Liver (tissue), 9 donors: ENCODE measurements around the gene SGSH. TPM values are rescaled to one million over a fixed set of nuclear protein-coding genes. Genes with fewer than 3 reads are reported as not detected.

Experiments
- DNase-seq: peaks from one replicate; pipeline ENCODE4 v3.0.0-alpha.2; 2017; ENCODE audit warnings: low spot score
- H3K27ac ChIP-seq, 2 donors: one replicate each; pipeline ENCODE4 v1.7.0; 2013; ENCODE audit warnings: inconsistent platforms in 2 of 2, low read length in 2 of 2, control low read depth in 1 of 2, low read depth in 1 of 2, mild to moderate bottlenecking in 1 of 2
- H3K27me3 ChIP-seq, 4 donors: one replicate each; pipeline versions ENCODE4 v1.6.1 to v1.7.0; 2013; ENCODE audit warnings: low read length in 3 of 4, inconsistent platforms in 1 of 4, mild to moderate bottlenecking in 1 of 4, moderate library complexity in 1 of 4; ENCODE audit not compliant: control insufficient read depth in 4 of 4, insufficient read depth in 4 of 4
- H3K36me3 ChIP-seq, 4 donors: one replicate each; pipeline versions ENCODE4 v1.6.1 to v1.7.0; 2013; ENCODE audit warnings: low read length in 3 of 4, mild to moderate bottlenecking in 3 of 4, low read depth in 1 of 4, moderate library complexity in 1 of 4; ENCODE audit not compliant: control insufficient read depth in 4 of 4, insufficient read depth in 3 of 4
- H3K4me1 ChIP-seq, 4 donors: one replicate each; pipeline versions ENCODE4 v1.6.1 to v1.7.0; 2013; ENCODE audit warnings: low read length in 3 of 4, mild to moderate bottlenecking in 3 of 4, moderate library complexity in 1 of 4; ENCODE audit not compliant: control insufficient read depth in 4 of 4, insufficient read depth in 4 of 4
- H3K4me3 ChIP-seq, 3 donors: one replicate each; pipeline versions ENCODE4 v1.6.1 to v1.7.0; 2013; ENCODE audit warnings: low read length in 3 of 3, control low read depth in 1 of 3, low read depth in 1 of 3, mild to moderate bottlenecking in 1 of 3
- H3K9ac ChIP-seq, 2 donors: one replicate each; pipeline ENCODE4 v1.7.0; 2013; ENCODE audit warnings: low read length in 2 of 2, mild to moderate bottlenecking in 2 of 2, moderate library complexity in 2 of 2, control low read depth in 1 of 2, low read depth in 1 of 2
- H3K9me3 ChIP-seq, 4 donors: one replicate each; pipeline versions ENCODE4 v1.6.1 to v1.7.0; 2013; ENCODE audit warnings: low read length in 3 of 4; ENCODE audit not compliant: control insufficient read depth in 4 of 4
- ATF3 ChIP-seq: IDR thresholded peaks from 2 replicates; pipeline ENCODE4 v1.6.1; 2016; ENCODE audit warnings: antibody characterized with exemption
- CTCF ChIP-seq: fragments of 150-350 bp; IDR thresholded peaks from 2 replicates; pipeline ENCODE4 v1.5.1; 2017; ENCODE audit warnings: improper control_type of control experiment, low read depth, low read length; ENCODE audit not compliant: missing input control
- EGR1 ChIP-seq, 2 donors: IDR thresholded peaks; 2 replicates each; pipeline ENCODE4 v1.6.1; 2016 to 2018; ENCODE audit warnings: antibody characterized with exemption in 2 of 2, low read depth in 2 of 2
- FOXA1 ChIP-seq: IDR thresholded peaks from 2 replicates; pipeline ENCODE4 v1.6.1; 2016; ENCODE audit warnings: antibody characterized with exemption
- FOXA2 ChIP-seq: IDR thresholded peaks from 2 replicates; pipeline ENCODE4 v1.6.1; 2016; ENCODE audit warnings: antibody characterized with exemption
- GABPA ChIP-seq, 2 donors: IDR thresholded peaks in 1 of 2; conservative IDR thresholded peaks in 1 of 2; 2 replicates each; pipeline ENCODE4 v1.6.1; 2016; ENCODE audit warnings: antibody characterized with exemption in 2 of 2, mild to moderate bottlenecking in 1 of 2, moderate library complexity in 1 of 2
- HNF4A ChIP-seq, 2 donors: conservative IDR thresholded peaks; 2 replicates each; pipeline ENCODE4 v1.6.1; 2016; ENCODE audit warnings: antibody characterized with exemption in 2 of 2, mild to moderate bottlenecking in 2 of 2
- HNF4G ChIP-seq: IDR thresholded peaks from 2 replicates; pipeline ENCODE4 v1.6.1; 2016; ENCODE audit warnings: antibody characterized with exemption
- JUND ChIP-seq, 2 donors: IDR thresholded peaks; 2 replicates each; pipeline ENCODE4 v1.6.1; 2016; ENCODE audit warnings: antibody characterized with exemption in 2 of 2
- MAX ChIP-seq: IDR thresholded peaks from 2 replicates; pipeline ENCODE4 v1.6.1; 2016; ENCODE audit warnings: antibody characterized with exemption
- NR2F2 ChIP-seq: IDR thresholded peaks from 2 replicates; pipeline ENCODE4 v1.6.1; 2016; ENCODE audit warnings: antibody characterized with exemption
- RAD21 ChIP-seq, 2 donors: IDR thresholded peaks; 2 replicates each; pipeline ENCODE4 v1.6.1; 2016; ENCODE audit warnings: antibody characterized with exemption in 2 of 2, mild to moderate bottlenecking in 2 of 2
- REST ChIP-seq: IDR thresholded peaks from 2 replicates; pipeline ENCODE4 v1.6.1; 2016; ENCODE audit warnings: antibody characterized with exemption, mild to moderate bottlenecking
- RXRA ChIP-seq, 2 donors: IDR thresholded peaks; 2 replicates each; pipeline ENCODE4 v1.6.1; 2017 to 2018; ENCODE audit warnings: antibody characterized with exemption in 2 of 2, mild to moderate bottlenecking in 1 of 2
- SP1 ChIP-seq: IDR thresholded peaks from 2 replicates; pipeline ENCODE4 v1.6.1; 2018; ENCODE audit warnings: antibody characterized with exemption, mild to moderate bottlenecking
- TAF1 ChIP-seq: conservative IDR thresholded peaks from 2 replicates; pipeline ENCODE4 v1.6.1; 2016; ENCODE audit warnings: antibody characterized with exemption, mild to moderate bottlenecking
- YY1 ChIP-seq: IDR thresholded peaks from 2 replicates; pipeline ENCODE4 v1.6.1; 2016; ENCODE audit warnings: antibody characterized with exemption, mild to moderate bottlenecking
- ZBTB33 ChIP-seq: IDR thresholded peaks from 2 replicates; pipeline ENCODE4 v1.6.1; 2016; ENCODE audit warnings: antibody characterized with exemption
- WGBS: extraction: QIAGEN DNeasy Blood & Tissue Kit; methylation state at CpG from one replicate; pipeline ENCODE4 v1.1.7; 2013; 5-methylcytosine and 5-hydroxymethylcytosine counted together
- polyA plus RNA-seq, 2 donors: library from polyadenylated mRNA; stranded (reverse) in 1 of 2; unstranded in 1 of 2; fragments of 200-250 nt in 1 of 2; fragments of >200 nt in 1 of 2; fragmentation: Nextera tagmentation in 1 of 2; extraction: Ambion mirVana in 1 of 2; gene quantifications; one replicate each; pipeline versions ENCODE4 v1.2.1 to v1.2.3, GENCODE V29; 2013 to 2015
- total RNA-seq, 2 donors: library from RNA; depleted of rRNA; stranded (reverse); fragments of >200 nt; gene quantifications; one replicate each; pipeline ENCODE4 v1.2.3, GENCODE V29; 2014
- donor health status: healthy.
- donor health status: healthy.
- donor health status: healthy.
- donor health status: healthy.
- donor health status: healthy.

SGSH gene
- total and polyA plus RNA-seq, 4 donors = 5.8 to 19.8 (median 12.9) TPM

GRCh38 chr17:80262291-80262690 is 42.2 kb upstream of the SGSH start (continued):
- TF ChIP-seq MAX = no peak

- peak overlapping the region in 2 of 3 donors; percentile 92 to 97 for H3K4me3 ChIP-seq
- H3K9me3 ChIP-seq = no peaks in the 10 kb centered on the region
- H3K9ac ChIP-seq = peak overlapping the region in 1 of 2 donors; percentile 94
- peak overlapping the region; percentile 99 to 100 for H3K27ac ChIP-seq
- 57% methylated on average over 8 of the region's 8 CpGs for WGBS
- TF ChIP-seq HNF4G (no peak), ATF3 (no peak), EGR1 (IDR thresholded peaks at IDR 0.05; ENCODE audit: low read depth in 2 of 2) (no peak), GABPA (IDR thresholded peaks at IDR 0.05 in 1 of 2, conservative IDR thresholded peaks at IDR 0.05 in 1 of 2) (no peak), SP1 (no peak), RXRA (IDR thresholded peaks at IDR 0.05) (no peak), FOXA1 (no peak)
- peaks cover 14 to 40% (median 33%) of the 10 kb centered on the region in 4 donors for H3K4me1 ChIP-seq
- no peak for DNase-seq
- peaks cover 0 to 2% (median 0%) of the 10 kb centered on the region in 4 donors for H3K36me3 ChIP-seq
- H3K27me3 ChIP-seq = no peaks in the 10 kb centered on the region
These were observed 41.8 kb upstream of the SGSH start for GRCh38 chr17:80261895-80262279.

- 6% methylated on average over 45 of the region's 45 CpGs for WGBS
- Histone ChIP-seq H3K4me1 (peaks cover 14 to 40% (median 33%) of the 10 kb centered on the region in 4 donors), H3K4me3 (peak overlapping the region; percentile 78 to 97 (median 92)), H3K36me3 (peaks cover 0 to 2% (median 0%) of the 10 kb centered on the region in 4 donors), H3K27me3 (no peaks in the 10 kb centered on the region), H3K9ac (peak overlapping the region; percentile 69 to 94), H3K27ac (peak overlapping the region; percentile 99 to 100), H3K9me3 (no peaks in the 10 kb centered on the region)
- TF ChIP-seq TAF1 = no peak
- peak; percentile 87 for TF ChIP-seq FOXA2
- no peak for TF ChIP-seq GABPA (IDR thresholded peaks at IDR 0.05 in 1 of 2, conservative IDR thresholded peaks at IDR 0.05 in 1 of 2)
- peak; percentile 76 for TF ChIP-seq FOXA1
- no peak for TF ChIP-seq HNF4G
- TF ChIP-seq HNF4A (conservative IDR thresholded peaks at IDR 0.05) = no peak
- TF ChIP-seq YY1 = peak; percentile 82
- TF ChIP-seq CTCF = no peak
- no peak for TF ChIP-seq ATF3
- TF ChIP-seq RXRA (IDR thresholded peaks at IDR 0.05) = no peak
- TF ChIP-seq MAX = no peak
- TF ChIP-seq SP1 = peak; percentile 37
- no peak for TF ChIP-seq RAD21 (IDR thresholded peaks at IDR 0.05)
- no peak for TF ChIP-seq EGR1 (IDR thresholded peaks at IDR 0.05; ENCODE audit: low read depth in 2 of 2)
- no peak for TF ChIP-seq REST
- no peak for TF ChIP-seq NR2F2
- no peak for TF ChIP-seq ZBTB33
- TF ChIP-seq JUND (IDR thresholded peaks at IDR 0.05) = no peak
- peak; percentile 53 for DNase-seq
These were observed 41.2 kb upstream of the SGSH start for GRCh38 chr17:80261159-80261894.
